GM18520 (cell line): ENCODE data around the gene UNC93B1.
"Not testable (repeated sequence)": the region's sequence is repeated elsewhere in the genome, so short reads cannot be mapped to it uniquely, and the experiment has no call there.

ENCODE experiments used
- ATAC-seq: cut with Tn5 transposase; IDR thresholded peaks from one replicate; pipeline ENCODE4 v1.9.1; 2021; ENCODE audit not compliant: unreplicated experiment

UNC93B1 gene

GRCh38 chr11:67994387-67994786 is 9.5 kb downstream of the UNC93B1 start:
- not testable (repeated sequence) for ATAC-seq

GRCh38 chr11:67993821-67994220 is 10.1 kb downstream of the UNC93B1 start:
- ATAC-seq = not testable (repeated sequence)

GRCh38 chr11:67991347-67992121 is 12.4 kb downstream of the UNC93B1 start:
- not testable (repeated sequence) for ATAC-seq

GRCh38 chr11:67990546-67991346 is 13.2 kb downstream of the UNC93B1 start:
- not testable (repeated sequence) for ATAC-seq

- not testable (repeated sequence) for ATAC-seq
These were observed 18.6 kb downstream of the UNC93B1 start for GRCh38 chr11:67985302-67985701.

GRCh38 chr11:67983951-67984350 is 19.9 kb downstream of the UNC93B1 start:
- no peak for ATAC-seq

GRCh38 chr11:67982255-67982857 is 21.5 kb downstream of the UNC93B1 start:
- not testable (repeated sequence) for ATAC-seq

GRCh38 chr11:67981226-67981625 is 22.7 kb downstream of the UNC93B1 start:
- ATAC-seq = not testable (repeated sequence)

GRCh38 chr11:67978766-67979418 is 25.0 kb downstream of the UNC93B1 start:
- not testable (repeated sequence) for ATAC-seq

- not testable (repeated sequence) for ATAC-seq
These were observed 29.2 kb downstream of the UNC93B1 start for GRCh38 chr11:67974746-67975145.

- not testable (repeated sequence) for ATAC-seq
These were observed 38.0 kb downstream of the UNC93B1 start for GRCh38 chr11:67965830-67966348.

- not testable (repeated sequence) for ATAC-seq
These were observed 39.2 kb downstream of the UNC93B1 start for GRCh38 chr11:67964746-67965145.

GRCh38 chr11:67963879-67964278 is 40.0 kb downstream of the UNC93B1 start:
- not testable (repeated sequence) for ATAC-seq

- not testable (repeated sequence) for ATAC-seq
These were observed 40.7 kb downstream of the UNC93B1 start for GRCh38 chr11:67963217-67963616.

GRCh38 chr11:67956236-67956635 is 47.7 kb downstream of the UNC93B1 start:
- ATAC-seq = not testable (repeated sequence)

GRCh38 chr11:67955461-67956007 is 48.4 kb downstream of the UNC93B1 start:
- ATAC-seq = not testable (repeated sequence)

GRCh38 chr11:67954971-67955370 is 48.9 kb downstream of the UNC93B1 start:
- ATAC-seq = not testable (repeated sequence)

- ATAC-seq = not testable (repeated sequence)
These were observed 49.6 kb downstream of the UNC93B1 start for GRCh38 chr11:67954251-67954650.

GRCh38 chr11:67950705-67951104 is 53.2 kb downstream of the UNC93B1 start:
- ATAC-seq = not testable (repeated sequence)

- not testable (repeated sequence) for ATAC-seq
These were observed 56.1 kb downstream of the UNC93B1 start for GRCh38 chr11:67947785-67948184.
